ENCODE data around the gene KRTAP12-4.
"Not testable (repeated sequence)": the region's sequence is repeated elsewhere in the genome, so short reads cannot be mapped to it uniquely, and the experiment has no call there.

KRTAP12-4 gene

DNA sequence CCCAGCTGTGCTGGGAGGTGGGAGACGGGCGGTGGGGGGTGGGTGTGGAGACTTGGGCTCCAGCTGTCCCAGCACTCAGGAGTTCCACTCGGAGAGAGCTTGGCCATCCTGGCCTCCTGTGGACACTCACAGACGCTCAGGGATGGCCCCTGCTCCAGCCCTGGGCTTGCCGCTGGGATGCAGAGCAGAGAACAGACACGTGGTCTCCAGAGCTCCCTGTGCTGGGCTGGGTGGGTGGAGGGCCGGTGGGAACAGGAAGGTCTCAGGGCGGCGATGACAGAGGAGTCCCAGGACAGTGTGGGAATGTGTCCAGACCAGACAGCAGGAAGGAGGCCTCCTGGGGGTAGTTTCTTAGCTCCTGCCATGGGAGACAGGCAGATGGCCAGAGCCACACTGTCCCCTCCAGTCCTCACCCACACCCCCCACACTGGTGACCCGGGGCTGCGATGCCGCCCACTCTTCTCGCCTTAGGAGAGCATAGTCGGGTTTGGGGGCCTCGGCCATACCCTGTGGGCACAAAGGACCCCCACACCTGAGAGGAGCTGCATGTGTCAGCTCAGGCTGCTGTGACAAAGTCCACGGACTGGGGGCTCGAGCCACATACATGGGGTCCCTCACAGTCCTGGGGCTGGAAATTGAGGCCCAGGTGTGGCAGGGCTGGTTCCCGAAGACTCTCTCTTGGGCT lies 25.6 kb downstream of the KRTAP12-4 start:
- no peak for DNase-seq

GRCh38 chr21:44627831-44628233 lies 26.6 kb downstream of the KRTAP12-4 start:
- DNase-seq = not testable (repeated sequence)

DNA sequence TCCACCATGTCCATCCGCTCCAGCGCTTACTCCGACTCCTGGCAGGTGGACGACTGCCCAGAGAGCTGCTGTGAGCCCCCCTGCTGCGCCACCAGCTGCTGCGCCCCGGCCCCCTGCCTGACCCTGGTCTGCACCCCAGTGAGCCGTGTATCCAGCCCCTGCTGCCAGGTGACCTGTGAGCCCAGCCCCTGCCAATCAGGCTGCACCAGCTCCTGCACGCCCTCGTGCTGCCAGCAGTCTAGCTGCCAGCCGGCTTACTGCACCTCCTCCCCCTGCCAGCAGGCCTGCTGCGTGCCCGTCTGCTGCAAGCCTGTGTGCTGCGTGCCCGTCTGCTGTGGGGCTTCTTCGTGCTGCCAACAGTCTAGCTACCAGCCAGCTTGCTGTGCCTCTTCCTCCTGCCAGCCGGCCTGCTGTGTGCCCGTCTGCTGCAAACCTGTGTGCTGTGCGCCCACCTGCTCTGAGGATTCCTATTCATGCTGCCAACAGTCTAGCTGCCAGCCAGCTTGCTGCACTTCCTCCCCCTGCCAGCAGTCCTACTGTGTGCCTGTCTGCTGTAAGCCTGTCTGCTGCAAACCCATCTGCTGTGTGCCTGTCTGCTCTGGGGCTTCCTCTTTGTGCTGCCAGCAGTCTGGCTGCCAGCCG lies 27.2 kb downstream of the KRTAP12-4 start:
- DNase-seq = not testable (repeated sequence)

DNA sequence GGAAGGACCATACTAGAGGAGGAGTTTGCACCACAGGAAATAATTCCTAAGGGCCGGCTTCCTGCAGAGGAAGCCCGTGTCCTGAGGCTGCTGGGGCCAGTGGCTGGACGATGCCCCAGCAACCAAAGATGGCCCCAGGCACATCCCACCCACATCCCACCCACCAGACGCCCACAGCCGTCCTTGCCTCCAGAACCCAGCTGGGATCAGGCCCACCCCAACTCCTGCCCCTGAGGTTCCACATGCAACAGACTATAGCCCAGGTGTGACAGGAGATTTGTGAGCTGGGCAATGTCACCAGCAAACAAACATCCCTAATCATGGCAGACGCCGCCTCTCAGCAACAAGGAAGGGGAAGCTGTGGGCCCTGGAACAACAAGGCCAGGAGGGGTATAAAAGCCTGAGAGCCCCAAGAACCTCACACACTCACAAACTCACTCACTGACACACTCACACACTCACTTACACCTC lies 27.8 kb downstream of the KRTAP12-4 start, which contains the start of gene KRTAP10-9:
Gene KRTAP10-9 (plus strand): TSS at position 421 of the 471 bp plus-strand sequence. CDS start 79 bp downstream, outside the sequence.
- no peak for DNase-seq

GRCh38 chr21:44626262-44626661 lies 28.2 kb downstream of the KRTAP12-4 start:
- no peak for DNase-seq

GRCh38 chr21:44625756-44626155 lies 28.7 kb downstream of the KRTAP12-4 start:
- DNase-seq = no peak

DNA sequence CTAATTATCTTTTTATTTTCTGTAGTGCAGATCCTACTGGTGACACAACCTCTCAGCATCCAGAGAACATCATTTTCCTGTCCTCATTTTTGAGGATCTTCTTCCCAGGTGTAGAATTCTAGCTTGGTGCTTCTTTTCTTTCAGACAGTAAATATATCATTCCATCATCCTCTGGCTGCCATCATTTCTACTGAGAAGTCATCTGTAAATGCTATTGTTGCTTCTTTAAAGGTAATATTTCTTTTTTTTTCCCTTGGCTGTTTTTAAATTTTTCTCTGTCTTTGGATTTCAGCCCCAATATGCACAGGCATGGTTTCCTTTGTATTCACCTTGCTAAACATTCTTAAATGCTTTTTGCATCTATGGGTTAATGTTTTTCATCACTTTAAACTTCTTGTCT lies 30.9 kb downstream of the KRTAP12-4 start:
- DNase-seq = no peak

- no peak for DNase-seq
These were observed 34.6 kb downstream of the KRTAP12-4 start for GRCh38 chr21:44619886-44620285.

- DNase-seq = no peak
These were observed 35.5 kb downstream of the KRTAP12-4 start for GRCh38 chr21:44618909-44619308.

GRCh38 chr21:44618504-44618903 lies 36.0 kb downstream of the KRTAP12-4 start:
- DNase-seq = no peak

GRCh38 chr21:44617071-44617501 lies 37.4 kb downstream of the KRTAP12-4 start:
- no peak for DNase-seq

- no peak for DNase-seq
These were observed 37.9 kb downstream of the KRTAP12-4 start for GRCh38 chr21:44616591-44616926.

DNA sequence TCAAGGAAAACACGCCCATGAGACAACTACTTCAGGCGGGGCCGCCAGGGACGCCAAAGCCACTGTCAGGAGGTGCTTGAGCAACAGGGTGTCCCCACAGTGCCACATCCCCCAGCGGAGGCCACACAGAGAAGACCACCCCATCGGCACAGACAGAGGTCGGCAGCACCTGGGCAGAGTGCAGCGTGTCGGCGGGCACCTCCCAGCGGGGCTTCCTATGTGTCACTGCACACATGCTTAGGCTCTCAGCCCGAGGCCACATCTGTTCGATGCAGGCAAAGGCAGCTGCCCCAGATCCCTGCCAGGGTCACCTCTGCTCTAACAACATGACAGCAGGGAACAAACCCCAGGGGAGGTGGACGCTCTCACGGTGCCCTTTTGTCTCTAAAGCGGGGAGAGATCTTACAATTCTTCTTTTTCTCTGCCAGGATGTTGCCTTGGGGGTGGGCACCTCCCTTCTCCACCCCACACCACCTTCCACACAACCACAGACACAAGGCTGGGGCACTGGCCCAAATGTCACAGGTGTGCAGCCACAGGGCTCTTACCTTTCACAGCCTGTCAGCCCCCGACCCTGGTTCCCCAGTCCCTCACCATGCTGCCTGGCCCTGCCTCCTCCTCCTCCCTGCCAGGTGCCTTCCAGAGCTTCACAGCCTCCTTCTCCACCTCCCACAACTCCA lies 38.4 kb downstream of the KRTAP12-4 start:
- no peak for DNase-seq

DNA sequence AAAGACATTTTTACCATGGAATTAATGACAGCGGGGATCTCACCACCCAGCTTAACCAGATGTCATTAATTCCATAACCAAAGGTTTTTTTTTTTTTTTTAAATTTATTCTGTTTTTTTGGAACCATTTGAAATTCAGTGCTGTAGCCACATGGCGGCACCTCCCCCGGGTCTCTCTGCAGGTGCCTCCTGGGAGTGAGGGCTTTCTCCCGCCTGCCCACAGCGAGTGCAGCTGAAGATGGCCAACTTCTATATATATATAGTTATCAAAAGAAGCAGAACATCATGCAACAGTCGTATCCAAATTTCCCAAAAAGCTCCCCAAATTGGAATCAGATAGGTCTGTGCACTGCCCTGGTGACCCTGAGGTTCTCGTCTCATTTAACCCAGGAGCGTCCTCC lies 39.0 kb downstream of the KRTAP12-4 start:
- DNase-seq = no peak

DNA sequence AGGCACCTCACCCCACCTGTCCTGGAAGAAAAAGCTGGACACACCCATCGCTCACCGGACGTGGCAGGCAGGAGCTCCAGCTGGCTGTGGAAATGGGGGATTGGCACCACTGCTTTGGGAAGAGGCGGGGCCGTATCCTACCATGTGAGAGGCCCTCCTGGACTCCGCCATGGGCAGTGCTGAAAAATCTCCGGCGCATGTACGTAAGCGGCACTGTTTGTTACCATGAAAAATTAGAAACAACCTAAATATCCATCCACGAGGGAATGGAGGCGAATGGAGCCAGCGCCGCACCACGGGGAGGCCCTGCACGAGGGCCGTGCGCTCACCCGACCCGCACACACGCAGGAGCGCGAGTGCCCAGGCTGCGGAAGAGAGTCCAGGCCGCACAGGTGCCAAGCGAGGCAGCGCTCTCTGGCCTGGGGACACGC lies 39.5 kb downstream of the KRTAP12-4 start:
- DNase-seq = no peak

GRCh38 chr21:44614161-44614631 lies 40.3 kb downstream of the KRTAP12-4 start:
- no peak for DNase-seq

DNA sequence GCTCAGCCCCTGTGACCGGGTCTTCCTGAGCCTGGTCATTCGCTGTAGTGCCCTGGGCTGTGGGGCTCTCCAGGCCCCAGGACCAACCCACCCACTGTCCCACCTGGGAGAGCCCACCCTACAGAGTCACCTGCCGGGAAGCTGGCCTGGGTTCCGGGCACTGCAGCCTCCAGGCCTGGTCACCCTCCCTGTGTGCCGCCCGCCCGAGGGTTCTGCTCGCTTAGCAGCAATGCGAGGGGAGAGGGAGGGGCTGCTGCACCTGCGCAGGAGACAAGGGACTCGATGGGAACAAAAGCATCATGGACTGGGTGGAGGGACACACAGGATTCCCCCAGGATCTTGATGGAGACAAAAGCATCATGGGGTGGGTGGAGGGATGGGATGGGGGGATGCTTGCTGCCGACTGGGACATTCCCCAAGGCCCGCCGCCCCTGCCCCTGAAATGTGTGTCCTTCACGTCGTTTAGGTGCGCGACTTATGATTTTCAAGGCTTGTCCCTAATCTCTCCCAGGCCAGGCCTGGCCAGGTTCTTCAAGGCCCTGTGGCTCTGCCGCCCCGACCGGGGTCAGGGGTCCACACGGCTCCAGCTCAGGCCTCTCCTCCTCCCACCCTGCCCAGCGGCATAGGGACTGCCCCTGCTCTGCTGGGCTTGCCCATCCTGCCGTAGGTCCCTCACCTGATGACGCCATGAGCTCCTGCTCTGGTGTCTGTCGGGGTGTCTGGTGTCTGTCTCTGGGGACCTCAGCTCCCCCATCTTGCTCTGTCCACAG lies 40.9 kb downstream of the KRTAP12-4 start:
- no peak for DNase-seq

DNA sequence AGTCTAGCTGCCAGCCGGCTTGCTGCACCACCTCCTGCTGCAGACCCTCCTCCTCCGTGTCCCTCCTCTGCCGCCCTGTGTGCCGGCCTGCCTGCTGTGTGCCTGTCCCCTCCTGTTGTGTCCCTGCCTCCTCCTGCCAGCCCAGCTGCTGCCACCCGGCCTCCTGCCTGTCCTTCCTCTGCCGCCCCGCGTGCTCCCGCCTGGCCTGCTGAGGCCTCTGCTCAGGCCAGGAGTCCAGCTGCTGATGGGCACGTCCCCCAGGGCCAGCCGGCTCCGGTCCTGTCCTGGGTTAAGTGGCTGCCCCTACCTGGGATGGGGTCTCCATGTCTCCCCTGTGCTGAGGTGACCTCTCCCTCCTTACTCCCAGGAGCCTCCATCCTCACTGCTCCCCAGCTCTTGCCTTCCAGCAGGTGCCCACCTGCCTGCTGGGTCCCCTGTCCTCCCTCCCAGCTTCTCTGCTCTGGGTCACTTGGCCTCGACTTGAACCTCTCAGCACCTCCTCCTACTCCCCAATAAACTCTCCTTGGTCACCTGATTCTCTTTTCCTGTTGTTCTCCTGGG lies 41.7 kb downstream of the KRTAP12-4 start:
- no peak for DNase-seq

GRCh38 chr21:44612029-44612486 lies 42.4 kb downstream of the KRTAP12-4 start, which contains the start of gene KRTAP10-8:
Gene KRTAP10-8 (plus strand): TSS chr21:44612079. CDS start chr21:44612101, 22 bp downstream.
- DNase-seq = no peak

GRCh38 chr21:44611551-44611950 lies 42.9 kb downstream of the KRTAP12-4 start:
- DNase-seq = no peak

- not testable (repeated sequence) for DNase-seq
These were observed 44.2 kb downstream of the KRTAP12-4 start for GRCh38 chr21:44610157-44610843.

GRCh38 chr21:44609193-44609592 lies 45.3 kb downstream of the KRTAP12-4 start:
- DNase-seq = no peak
